Cerebellar cortex (tissue), 1 donor: ENCODE results near the gene EXOC3.

Source experiments
- DNase-seq: peaks from one replicate; pipeline ENCODE4 v3.0.0-alpha.2; 2015; ENCODE audit warnings: low spot score

Gene EXOC3

GRCh38 chr5:457195-457961 is 14.4 kb downstream of the EXOC3 start:
- DNase-seq: no peak

- no peak for DNase-seq
These were observed 15.8 kb downstream of the EXOC3 start for GRCh38 chr5:458547-459353.

- DNase-seq: no peak
These were observed 16.7 kb downstream of the EXOC3 start for GRCh38 chr5:459562-460272.

- no peak for DNase-seq
These were observed 17.3 kb downstream of the EXOC3 start for GRCh38 chr5:460273-460625.

- no peak for DNase-seq
These were observed 19.1 kb downstream of the EXOC3 start for GRCh38 chr5:462051-462481.

GRCh38 chr5:463301-463700 is 20.3 kb downstream of the EXOC3 start:
- no peak for DNase-seq

- DNase-seq: no peak
These were observed 21.0 kb downstream of the EXOC3 start for GRCh38 chr5:463952-464351.

- DNase-seq: no peak
These were observed 21.5 kb downstream of the EXOC3 start for GRCh38 chr5:464446-464842.

- DNase-seq: no peak
These were observed 22.0 kb downstream of the EXOC3 start for GRCh38 chr5:464843-465590.

- DNase-seq: no peak
These were observed 22.8 kb downstream of the EXOC3 start for GRCh38 chr5:465591-466403.

- no peak for DNase-seq
These were observed 23.8 kb downstream of the EXOC3 start for GRCh38 chr5:466661-467310.

- DNase-seq: no peak
These were observed 25.4 kb downstream of the EXOC3 start for GRCh38 chr5:468401-468800.

- DNase-seq: no peak
These were observed 26.9 kb downstream of the EXOC3 start for GRCh38 chr5:469752-470483.

- no peak for DNase-seq
These were observed 28.2 kb downstream of the EXOC3 start for GRCh38 chr5:470961-471749.

- DNase-seq: no peak
These were observed 28.7 kb downstream of the EXOC3 start for GRCh38 chr5:471750-472058.

- DNase-seq: no peak
These were observed 29.2 kb downstream of the EXOC3 start for GRCh38 chr5:472076-472655.

GRCh38 chr5:472656-473550 is 29.9 kb downstream of the EXOC3 start:
- peak; percentile 68 for DNase-seq
